Measurements from ENCODE around the gene CDO1.
"Not testable (repeated sequence)": the region's sequence is repeated elsewhere in the genome, so short reads cannot be mapped to it uniquely, and the experiment has no call there.

CDO1 gene

DNA sequence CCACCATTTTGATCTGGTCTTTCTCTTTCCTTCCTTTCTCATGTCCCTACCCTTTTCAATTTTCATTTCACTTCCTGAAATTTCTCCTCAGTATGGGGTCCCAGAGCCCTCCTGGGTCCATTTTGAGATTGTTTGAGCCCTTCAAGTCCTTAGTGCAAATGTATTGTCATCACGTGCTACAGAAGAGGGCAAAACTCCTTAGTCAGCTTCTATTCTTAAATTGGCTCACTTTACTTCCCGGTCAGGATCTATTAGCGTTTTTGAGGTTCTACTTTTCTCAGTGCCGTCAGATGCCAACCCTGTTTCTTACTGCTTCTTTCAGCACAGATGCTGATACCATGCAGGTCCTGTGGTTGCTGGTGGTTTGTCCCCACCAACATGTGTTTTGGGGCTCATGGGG is 19.0 kb upstream of the CDO1 start:
- Histone ChIP-seq H2AFZ (no peak overlapping the region), H3K36me3 (ENCODE audit: control insufficient read depth, insufficient read depth, low read length) (no peaks in the 10 kb centered on the region), H3K4me2 (ENCODE audit: low read length) (no peak overlapping the region), H3K4me1 (no peaks in the 10 kb centered on the region), H3K27ac (no peak overlapping the region), H3K4me3 (ENCODE audit: low read depth, low read length) (no peak overlapping the region), H3K9ac (no peak overlapping the region), H3K79me2 (peaks cover 8% of the 10 kb centered on the region), H3K9me3 (ENCODE audit: control insufficient read depth, low read length) (no peaks in the 10 kb centered on the region), H3K27me3 (ENCODE audit: control insufficient read depth, insufficient read depth, low read length) (no peaks in the 10 kb centered on the region)
- TF ChIP-seq, protein P1, sequence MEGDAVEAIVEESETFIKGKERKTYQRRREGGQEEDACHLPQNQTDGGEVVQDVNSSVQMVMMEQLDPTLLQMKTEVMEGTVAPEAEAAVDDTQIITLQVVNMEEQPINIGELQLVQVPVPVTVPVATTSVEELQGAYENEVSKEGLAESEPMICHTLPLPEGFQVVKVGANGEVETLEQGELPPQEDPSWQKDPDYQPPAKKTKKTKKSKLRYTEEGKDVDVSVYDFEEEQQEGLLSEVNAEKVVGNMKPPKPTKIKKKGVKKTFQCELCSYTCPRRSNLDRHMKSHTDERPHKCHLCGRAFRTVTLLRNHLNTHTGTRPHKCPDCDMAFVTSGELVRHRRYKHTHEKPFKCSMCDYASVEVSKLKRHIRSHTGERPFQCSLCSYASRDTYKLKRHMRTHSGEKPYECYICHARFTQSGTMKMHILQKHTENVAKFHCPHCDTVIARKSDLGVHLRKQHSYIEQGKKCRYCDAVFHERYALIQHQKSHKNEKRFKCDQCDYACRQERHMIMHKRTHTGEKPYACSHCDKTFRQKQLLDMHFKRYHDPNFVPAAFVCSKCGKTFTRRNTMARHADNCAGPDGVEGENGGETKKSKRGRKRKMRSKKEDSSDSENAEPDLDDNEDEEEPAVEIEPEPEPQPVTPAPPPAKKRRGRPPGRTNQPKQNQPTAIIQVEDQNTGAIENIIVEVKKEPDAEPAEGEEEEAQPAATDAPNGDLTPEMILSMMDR (IDR thresholded peaks at IDR 0.05): no peak

DNA sequence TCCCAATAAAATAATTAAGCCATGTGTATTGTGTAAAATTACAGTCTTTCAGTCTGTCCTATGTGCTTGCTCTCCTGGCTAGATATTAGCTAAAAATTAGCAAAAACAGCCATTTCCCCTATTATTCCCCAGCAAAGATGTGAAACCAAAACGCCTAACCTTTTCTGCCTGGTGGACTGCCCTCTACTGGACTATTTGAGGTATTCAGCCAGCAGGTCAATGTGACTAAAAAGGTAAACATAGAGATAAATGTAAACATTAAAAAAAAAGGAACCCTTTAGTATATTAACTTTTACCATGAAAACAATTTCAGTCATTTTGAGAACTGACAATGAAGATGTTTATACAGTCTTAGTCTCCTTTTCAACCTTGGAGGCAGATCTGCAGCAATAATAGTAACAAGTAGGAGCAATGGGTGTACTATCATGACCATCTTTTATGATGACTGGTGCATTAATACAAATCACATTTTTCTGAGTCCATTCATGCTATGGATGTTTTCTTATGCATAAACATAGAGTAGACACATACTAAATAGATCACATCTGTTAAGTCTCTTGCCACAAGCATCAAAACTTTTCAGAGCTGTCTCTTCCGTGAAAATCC is 14.8 kb upstream of the CDO1 start:
- no peak overlapping the region for H3K27ac ChIP-seq
- TF ChIP-seq, protein P1 (IDR thresholded peaks at IDR 0.05): peak; percentile 74
- no peak overlapping the region for H3K9ac ChIP-seq
- H3K4me2 ChIP-seq (ENCODE audit: low read length): no peak overlapping the region
- no peaks in the 10 kb centered on the region for H3K36me3 ChIP-seq (ENCODE audit: control insufficient read depth, insufficient read depth, low read length)
- no peaks in the 10 kb centered on the region for H3K9me3 ChIP-seq (ENCODE audit: control insufficient read depth, low read length)
- H3K4me3 ChIP-seq (ENCODE audit: low read depth, low read length): no peak overlapping the region
- no peaks in the 10 kb centered on the region for H3K27me3 ChIP-seq (ENCODE audit: control insufficient read depth, insufficient read depth, low read length)
- H3K79me2 ChIP-seq: peaks cover 2% of the 10 kb centered on the region
- no peaks in the 10 kb centered on the region for H3K4me1 ChIP-seq
- no peak overlapping the region for H2AFZ ChIP-seq

- no peaks in the 10 kb centered on the region for H3K27me3 ChIP-seq (ENCODE audit: control insufficient read depth, insufficient read depth, low read length)
- no peak overlapping the region for H3K27ac ChIP-seq
- H3K9ac ChIP-seq: no peak overlapping the region
- H3K79me2 ChIP-seq: no peaks in the 10 kb centered on the region
- H3K4me3 ChIP-seq (ENCODE audit: low read depth, low read length): no peak overlapping the region
- no peaks in the 10 kb centered on the region for H3K4me1 ChIP-seq
- H3K36me3 ChIP-seq (ENCODE audit: control insufficient read depth, insufficient read depth, low read length): no peaks in the 10 kb centered on the region
- no peak overlapping the region for H3K4me2 ChIP-seq (ENCODE audit: low read length)
- TF ChIP-seq, protein P1 (IDR thresholded peaks at IDR 0.05): no peak
- H2AFZ ChIP-seq: no peak overlapping the region
- no peaks in the 10 kb centered on the region for H3K9me3 ChIP-seq (ENCODE audit: control insufficient read depth, low read length)
Observed at GRCh38 chr5:115829913-115830312, 13.5 kb upstream of the CDO1 start.

DNA sequence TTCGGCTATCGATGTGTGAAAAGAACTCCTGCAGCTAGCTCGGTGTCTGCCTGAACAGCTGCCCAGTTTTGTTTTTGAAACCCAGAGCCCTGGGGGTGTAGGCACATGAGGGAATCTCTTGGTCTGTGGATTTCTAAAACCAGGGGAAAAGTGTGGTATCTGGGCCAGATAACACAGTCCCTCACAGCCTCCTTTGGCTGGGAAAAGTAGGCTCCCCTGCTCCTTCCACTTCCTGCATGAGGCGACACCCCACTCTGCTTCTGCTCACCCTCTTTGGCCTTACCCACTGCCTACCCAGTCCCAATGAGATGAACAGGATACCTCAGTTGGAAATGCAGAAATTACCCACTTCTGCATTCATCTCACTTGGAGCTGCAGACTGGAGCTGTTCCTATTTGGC is 9.5 kb upstream of the CDO1 start:
- Histone ChIP-seq H3K4me1 (no peaks in the 10 kb centered on the region), H3K36me3 (ENCODE audit: control insufficient read depth, insufficient read depth, low read length) (no peaks in the 10 kb centered on the region), H3K4me3 (ENCODE audit: low read depth, low read length) (no peak overlapping the region), H3K27me3 (ENCODE audit: control insufficient read depth, insufficient read depth, low read length) (no peaks in the 10 kb centered on the region), H3K27ac (no peak overlapping the region), H3K9ac (no peak overlapping the region), H3K79me2 (no peaks in the 10 kb centered on the region), H3K9me3 (ENCODE audit: control insufficient read depth, low read length) (no peaks in the 10 kb centered on the region), H2AFZ (no peak overlapping the region), H3K4me2 (ENCODE audit: low read length) (no peak overlapping the region)
- TF ChIP-seq, protein P1 (IDR thresholded peaks at IDR 0.05): no peak

DNA sequence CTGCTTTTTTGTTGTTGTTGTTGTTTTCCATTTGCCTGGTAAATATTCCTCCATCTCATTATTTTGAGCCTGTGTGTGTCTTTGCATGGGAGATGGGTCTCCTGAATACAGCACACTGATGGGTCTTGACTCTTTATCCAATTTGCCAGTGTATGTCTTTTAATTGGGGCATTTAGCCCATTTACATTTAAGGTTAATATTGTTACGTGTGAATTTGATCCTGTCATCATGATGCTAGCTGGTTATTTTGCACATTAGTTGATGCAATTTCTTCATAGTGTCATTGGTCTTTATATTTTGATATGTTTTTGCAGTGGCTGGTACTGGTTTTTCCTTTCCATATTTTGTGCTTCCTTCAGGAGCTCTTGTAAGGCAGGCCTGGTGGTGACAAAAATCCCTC is 8.5 kb upstream of the CDO1 start:
- H3K36me3 ChIP-seq (ENCODE audit: control insufficient read depth, insufficient read depth, low read length); H3K4me2 ChIP-seq (ENCODE audit: low read length); H2AFZ ChIP-seq; H3K4me3 ChIP-seq (ENCODE audit: low read depth, low read length); H3K9ac ChIP-seq; H3K4me1 ChIP-seq; H3K27me3 ChIP-seq (ENCODE audit: control insufficient read depth, insufficient read depth, low read length); H3K27ac ChIP-seq; H3K9me3 ChIP-seq (ENCODE audit: control insufficient read depth, low read length); H3K79me2 ChIP-seq: not testable (repeated sequence)

Measured in parathyroid adenoma (tissue), 2 donors.